HCT116 (cell line): ENCODE measurements around the gene SACM1L. TPM values are rescaled to one million over a fixed set of nuclear protein-coding genes. Genes with fewer than 3 reads are reported as not detected.

Experiments
- ATAC-seq: fragments of 200-7000 bp; cut with Tn5 transposase; 2 replicates; pipeline ENCODE4 v1.9.1; 2020; ENCODE audit warnings: mild to moderate bottlenecking, moderate library complexity
- BruUV-seq: library from RNA; stranded (reverse); fragments of 400-500 nt; replicated peaks from 2 replicates; lab custom pipeline; 2021; lab: Mats Ljungman, UMichigan
- CTCF ChIA-PET: fragments of 300-600 bp; sonication (Branson Sonifier 250); formaldehyde crosslinking; loops from one replicate; lab custom pipeline; 2021; ENCODE audit warnings: antibody characterized with exemption; lab: Charles Lee
- POLR2A ChIA-PET: fragments of 300-600, 350-600 bp; sonication (Branson Sonifier 250); formaldehyde crosslinking; loops from one replicate; lab custom pipeline; 2021; ENCODE audit warnings: antibody characterized with exemption; lab: Charles Lee
- RAD21 ChIA-PET, 2 experiments: fragments of 300-600 bp; sonication (Branson Sonifier 250); formaldehyde crosslinking; loops; one replicate each; lab custom pipeline; 2023; ENCODE audit warnings: low total read pairs in 2 of 2; ENCODE audit not compliant: uncharacterized antibody in 2 of 2, unreplicated experiment in 2 of 2, low non-redundant PET in 1 of 2; lab: Charles Lee
- DNase-seq: peaks from one replicate; pipeline ENCODE4 v3.0.0-alpha.2; 2010; ENCODE audit warnings: low read depth, low spot score
- H2AFZ ChIP-seq: fragments of 200-600 bp; shearing (Covaris generic), sonication (generic); 2 replicates; pipeline ENCODE4 v1.6.1; 2017; ENCODE audit warnings: low read depth, mixed run types, mixed read lengths, antibody characterized with exemption, low read length; ENCODE audit not compliant: poor library complexity, severe bottlenecking
- H3K27ac ChIP-seq: 2 replicates; pipeline ENCODE4 v1.5.1; 2012; ENCODE audit warnings: low read depth, low read length
- H3K27me3 ChIP-seq: fragments of 200-600 bp; sonication (generic); 2 replicates; pipeline ENCODE4 v1.6.1; 2016; ENCODE audit warnings: mixed run types, low read length, mixed read lengths; ENCODE audit not compliant: insufficient read depth
- H3K36me3 ChIP-seq, 2 experiments: fragments of 200-500 bp in 1 of 2; fragments of 200-600 bp in 1 of 2; sonication (Bioruptor generic) in 1 of 2; sonication (generic) in 1 of 2; 2 replicates each; pipeline versions ENCODE4 v1.5.1 to v1.6.1; 2014 to 2016; ENCODE audit warnings: low read length in 2 of 2, inconsistent platforms in 1 of 2, mixed read lengths in 1 of 2, mixed run types in 1 of 2; ENCODE audit not compliant: insufficient read depth in 2 of 2, control insufficient read depth in 1 of 2
- H3K4me1 ChIP-seq, 2 experiments: fragments of 200-600 bp in 1 of 2; sonication (generic) in 1 of 2; 2 replicates each; pipeline versions ENCODE4 v1.5.1 to v1.6.1; 2012 to 2017; ENCODE audit warnings: low read length in 2 of 2, inconsistent platforms in 1 of 2, mild to moderate bottlenecking in 1 of 2, mixed read lengths in 1 of 2, mixed run types in 1 of 2, moderate library complexity in 1 of 2; ENCODE audit not compliant: insufficient read depth in 2 of 2, control insufficient read depth in 1 of 2
- H3K4me2 ChIP-seq: fragments of 200-600 bp; sonication (generic); 2 replicates; pipeline ENCODE4 v1.6.1; 2017; ENCODE audit warnings: mixed run types, low read length, mixed read lengths
- H3K4me3 ChIP-seq, 2 experiments: fragments of 200-600 bp in 1 of 2; sonication (generic) in 1 of 2; replicated peaks in 1 of 2; 2 replicates each; pipeline ENCODE4 v1.5.1; 2011 to 2016; ENCODE audit warnings: low read length in 2 of 2, control low read depth in 1 of 2, low read depth in 1 of 2, mild to moderate bottlenecking in 1 of 2, mixed read lengths in 1 of 2, mixed run types in 1 of 2
- H3K79me2 ChIP-seq: fragments of 200-600 bp; sonication (generic); 2 replicates; pipeline ENCODE4 v1.6.1; 2017; ENCODE audit warnings: mild to moderate bottlenecking, mixed run types, low read length, moderate library complexity, mixed read lengths; ENCODE audit not compliant: insufficient read depth
- H3K9ac ChIP-seq: fragments of 200-600 bp; sonication (generic); 2 replicates; pipeline ENCODE4 v1.6.1; 2016; ENCODE audit warnings: low read length, mixed read lengths
- H3K9me2 ChIP-seq: fragments of 200-600 bp; sonication (generic), shearing (Covaris generic); 2 replicates; pipeline ENCODE4 v1.6.1; 2017; ENCODE audit warnings: mixed run types, mild to moderate bottlenecking, moderate library complexity; ENCODE audit not compliant: insufficient read depth
- H3K9me3 ChIP-seq, 2 experiments: fragments of 200-500 bp in 1 of 2; fragments of 200-600 bp in 1 of 2; sonication (Bioruptor generic) in 1 of 2; sonication (generic) in 1 of 2; 2 replicates each; pipeline ENCODE4 v1.6.1; 2014 to 2017; ENCODE audit warnings: low read length in 2 of 2, mixed read lengths in 2 of 2, inconsistent platforms in 1 of 2, low read depth in 1 of 2, mild to moderate bottlenecking in 1 of 2, mixed run types in 1 of 2, moderate library complexity in 1 of 2; ENCODE audit not compliant: control insufficient read depth in 1 of 2, insufficient read depth in 1 of 2
- H4K20me1 ChIP-seq: fragments of 200-600 bp; sonication (generic), shearing (Covaris generic); 2 replicates; pipeline ENCODE4 v1.6.1; 2017; ENCODE audit warnings: mixed run types, mild to moderate bottlenecking, moderate library complexity; ENCODE audit not compliant: insufficient read depth
- CBX3 ChIP-seq: IDR thresholded peaks from 2 replicates; pipeline ENCODE4 v1.6.1; 2012; ENCODE audit warnings: low read depth
- CEBPB ChIP-seq: IDR thresholded peaks from 2 replicates; pipeline ENCODE4 v1.6.1; 2012; ENCODE audit warnings: low read depth
- EGR1 ChIP-seq: IDR thresholded peaks from 2 replicates; pipeline ENCODE4 v1.6.1; 2012; ENCODE audit warnings: low read depth
- FOSL1 ChIP-seq: IDR thresholded peaks from 2 replicates; pipeline ENCODE4 v1.6.1; 2012; ENCODE audit warnings: low read depth
- JUND ChIP-seq: IDR thresholded peaks from 2 replicates; pipeline ENCODE4 v1.6.1; 2012
- POLR2A ChIP-seq: IDR thresholded peaks from 2 replicates; pipeline ENCODE4 v1.7.0; 2011; ENCODE audit warnings: borderline replicate concordance; ENCODE audit not compliant: insufficient read depth, insufficient read length; ENCODE audit errors: extremely low read depth
- POLR2AphosphoS5 ChIP-seq: IDR thresholded peaks from 2 replicates; pipeline ENCODE4 v1.6.1; 2011; ENCODE audit warnings: mild to moderate bottlenecking, low read depth, low read length, moderate library complexity
- RAD21 ChIP-seq: IDR thresholded peaks from 2 replicates; pipeline ENCODE4 v1.6.1; 2012; ENCODE audit warnings: low read depth, mild to moderate bottlenecking
- SIN3A ChIP-seq: IDR thresholded peaks from 2 replicates; pipeline ENCODE4 v1.6.1; 2012; ENCODE audit warnings: low read depth
- SP1 ChIP-seq: IDR thresholded peaks from 2 replicates; pipeline ENCODE4 v1.6.1; 2012; ENCODE audit warnings: low read depth
- TCF7L2 ChIP-seq: IDR thresholded peaks from 2 replicates; pipeline ENCODE4 v1.7.0; 2011; ENCODE audit warnings: borderline replicate concordance, inconsistent platforms; ENCODE audit not compliant: insufficient read depth, insufficient read length; ENCODE audit errors: extremely low read depth
- YY1 ChIP-seq: IDR thresholded peaks from 2 replicates; pipeline ENCODE4 v1.6.1; 2011; ENCODE audit warnings: low read length, low read depth, moderate library complexity, mild to moderate bottlenecking; ENCODE audit not compliant: insufficient replicate concordance; ENCODE audit errors: extremely low read depth
- ZFX ChIP-seq: fragments of 450-650 bp; IDR thresholded peaks from 2 replicates; pipeline ENCODE4 v1.6.1; 2017
- ZNF274 ChIP-seq: fragments of 200-500 bp; sonication (Bioruptor generic); IDR thresholded peaks from 2 replicates; pipeline ENCODE4 v1.6.1; 2014; ENCODE audit warnings: mild to moderate bottlenecking, low read depth, low read length, inconsistent platforms
- intact Hi-C: fragments of 100-400 bp; cut with micrococcal nuclease; formaldehyde crosslinking; loops from 2 replicates; pipeline ENCODE4 v1.10.0; 2022
- total RNA-seq: library from RNA; stranded (reverse); gene quantifications from one replicate; pipeline ENCODE4 v1.2.1, GENCODE V29; 2021; ENCODE audit not compliant: unreplicated experiment
- TF ChIP-seq, protein P1 (sequence below): IDR thresholded peaks from 2 replicates; pipeline ENCODE4 v1.6.1; 2011; ENCODE audit warnings: mild to moderate bottlenecking, low read length, moderate library complexity; ENCODE audit not compliant: insufficient replicate concordance; ENCODE audit errors: extremely low read depth
- TF ChIP-seq, protein P2 (sequence below): IDR thresholded peaks from 2 replicates; pipeline ENCODE4 v1.6.1; 2012; ENCODE audit warnings: low read depth
- TF ChIP-seq, protein P3 (sequence below): IDR thresholded peaks from 2 replicates; pipeline ENCODE4 v1.6.1; 2012
- TF ChIP-seq, protein P4 (sequence below): IDR thresholded peaks from 2 replicates; pipeline ENCODE4 v1.6.1; 2012
- TF ChIP-seq, protein P5 (sequence below), 3 experiments: fragments of 200-600 bp in 1 of 3; sonication (generic) in 1 of 3; IDR thresholded peaks in 2 of 3; conservative IDR thresholded peaks in 1 of 3; 2 replicates each; pipeline ENCODE4 v1.5.1; 2012 to 2017; ENCODE audit warnings: low read depth in 2 of 3, low read length in 2 of 3, antibody characterized with exemption in 1 of 3, borderline replicate concordance in 1 of 3, control low read depth in 1 of 3, mild to moderate bottlenecking in 1 of 3, mixed read lengths in 1 of 3, mixed run types in 1 of 3, moderate library complexity in 1 of 3; ENCODE audit not compliant: insufficient read depth in 1 of 3

SACM1L gene
- total RNA-seq, 1 experiment from 2014 or later, result 27.3 TPM

DNA sequence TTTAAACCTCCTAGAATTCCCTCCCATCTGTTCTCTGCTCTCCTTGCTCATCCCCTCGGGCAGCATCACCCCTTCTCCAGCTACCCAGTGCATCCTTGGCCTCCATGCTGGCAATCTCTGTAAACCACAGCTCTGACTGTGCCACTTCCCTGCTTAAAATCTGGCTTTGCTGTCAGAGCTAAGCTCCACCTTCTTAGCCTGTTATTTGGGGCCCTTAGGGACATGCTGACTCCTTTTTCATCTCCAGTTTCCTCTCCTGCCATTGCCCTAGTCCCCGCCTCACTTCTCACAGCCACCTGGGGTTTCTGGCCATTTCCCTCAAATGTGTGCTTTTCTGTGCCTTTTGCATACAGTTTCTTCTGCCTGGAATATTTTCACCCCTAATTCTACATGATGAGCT lies 101.4 kb downstream of the SACM1L start:
- no TSS peak for BruUV-seq
- Histone ChIP-seq H3K79me2 (no peaks in the 10 kb centered on the region), H3K4me1 (peaks cover 3 to 13% of the 10 kb centered on the region in 2 experiments; a peak in 2 of 4 replicates), H3K4me3 (no peak overlapping the region), H3K36me3 (no peaks in the 10 kb centered on the region), H3K27ac (no peak overlapping the region), H4K20me1 (no peaks in the 10 kb centered on the region), H3K9ac (no peak overlapping the region), H2AFZ (no peak overlapping the region), H3K4me2 (no peak overlapping the region), H3K27me3 (no peaks in the 10 kb centered on the region), H3K9me2 (no peaks in the 10 kb centered on the region), H3K9me3 (no peaks in the 10 kb centered on the region)
- DNase-seq (no peak), ATAC-seq (no peak)
- ChIA-PET RAD21 (no interaction called here), POLR2A (no interaction called here), CTCF (no interaction called here)
- TF ChIP-seq TCF7L2 (no peak), CBX3 (no peak), CEBPB (no peak), SIN3A (no peak), YY1 (no peak), FOSL1 (no peak), RAD21 (no peak), SP1 (no peak), EGR1 (no peak), ZNF274 (no peak), ZFX (no peak), JUND (no peak), POLR2AphosphoS5 (no peak), POLR2A (no peak)
- TF ChIP-seq, protein P1, sequence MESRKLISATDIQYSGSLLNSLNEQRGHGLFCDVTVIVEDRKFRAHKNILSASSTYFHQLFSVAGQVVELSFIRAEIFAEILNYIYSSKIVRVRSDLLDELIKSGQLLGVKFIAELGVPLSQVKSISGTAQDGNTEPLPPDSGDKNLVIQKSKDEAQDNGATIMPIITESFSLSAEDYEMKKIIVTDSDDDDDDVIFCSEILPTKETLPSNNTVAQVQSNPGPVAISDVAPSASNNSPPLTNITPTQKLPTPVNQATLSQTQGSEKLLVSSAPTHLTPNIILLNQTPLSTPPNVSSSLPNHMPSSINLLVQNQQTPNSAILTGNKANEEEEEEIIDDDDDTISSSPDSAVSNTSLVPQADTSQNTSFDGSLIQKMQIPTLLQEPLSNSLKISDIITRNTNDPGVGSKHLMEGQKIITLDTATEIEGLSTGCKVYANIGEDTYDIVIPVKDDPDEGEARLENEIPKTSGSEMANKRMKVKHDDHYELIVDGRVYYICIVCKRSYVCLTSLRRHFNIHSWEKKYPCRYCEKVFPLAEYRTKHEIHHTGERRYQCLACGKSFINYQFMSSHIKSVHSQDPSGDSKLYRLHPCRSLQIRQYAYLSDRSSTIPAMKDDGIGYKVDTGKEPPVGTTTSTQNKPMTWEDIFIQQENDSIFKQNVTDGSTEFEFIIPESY, result no peak
- TF ChIP-seq, protein P2, sequence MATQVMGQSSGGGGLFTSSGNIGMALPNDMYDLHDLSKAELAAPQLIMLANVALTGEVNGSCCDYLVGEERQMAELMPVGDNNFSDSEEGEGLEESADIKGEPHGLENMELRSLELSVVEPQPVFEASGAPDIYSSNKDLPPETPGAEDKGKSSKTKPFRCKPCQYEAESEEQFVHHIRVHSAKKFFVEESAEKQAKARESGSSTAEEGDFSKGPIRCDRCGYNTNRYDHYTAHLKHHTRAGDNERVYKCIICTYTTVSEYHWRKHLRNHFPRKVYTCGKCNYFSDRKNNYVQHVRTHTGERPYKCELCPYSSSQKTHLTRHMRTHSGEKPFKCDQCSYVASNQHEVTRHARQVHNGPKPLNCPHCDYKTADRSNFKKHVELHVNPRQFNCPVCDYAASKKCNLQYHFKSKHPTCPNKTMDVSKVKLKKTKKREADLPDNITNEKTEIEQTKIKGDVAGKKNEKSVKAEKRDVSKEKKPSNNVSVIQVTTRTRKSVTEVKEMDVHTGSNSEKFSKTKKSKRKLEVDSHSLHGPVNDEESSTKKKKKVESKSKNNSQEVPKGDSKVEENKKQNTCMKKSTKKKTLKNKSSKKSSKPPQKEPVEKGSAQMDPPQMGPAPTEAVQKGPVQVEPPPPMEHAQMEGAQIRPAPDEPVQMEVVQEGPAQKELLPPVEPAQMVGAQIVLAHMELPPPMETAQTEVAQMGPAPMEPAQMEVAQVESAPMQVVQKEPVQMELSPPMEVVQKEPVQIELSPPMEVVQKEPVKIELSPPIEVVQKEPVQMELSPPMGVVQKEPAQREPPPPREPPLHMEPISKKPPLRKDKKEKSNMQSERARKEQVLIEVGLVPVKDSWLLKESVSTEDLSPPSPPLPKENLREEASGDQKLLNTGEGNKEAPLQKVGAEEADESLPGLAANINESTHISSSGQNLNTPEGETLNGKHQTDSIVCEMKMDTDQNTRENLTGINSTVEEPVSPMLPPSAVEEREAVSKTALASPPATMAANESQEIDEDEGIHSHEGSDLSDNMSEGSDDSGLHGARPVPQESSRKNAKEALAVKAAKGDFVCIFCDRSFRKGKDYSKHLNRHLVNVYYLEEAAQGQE, result no peak
- TF ChIP-seq, protein P3, sequence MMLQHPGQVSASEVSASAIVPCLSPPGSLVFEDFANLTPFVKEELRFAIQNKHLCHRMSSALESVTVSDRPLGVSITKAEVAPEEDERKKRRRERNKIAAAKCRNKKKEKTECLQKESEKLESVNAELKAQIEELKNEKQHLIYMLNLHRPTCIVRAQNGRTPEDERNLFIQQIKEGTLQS, result no peak
- TF ChIP-seq, protein P4, sequence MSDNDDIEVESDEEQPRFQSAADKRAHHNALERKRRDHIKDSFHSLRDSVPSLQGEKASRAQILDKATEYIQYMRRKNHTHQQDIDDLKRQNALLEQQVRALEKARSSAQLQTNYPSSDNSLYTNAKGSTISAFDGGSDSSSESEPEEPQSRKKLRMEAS, result no peak
- TF ChIP-seq, protein P5, sequence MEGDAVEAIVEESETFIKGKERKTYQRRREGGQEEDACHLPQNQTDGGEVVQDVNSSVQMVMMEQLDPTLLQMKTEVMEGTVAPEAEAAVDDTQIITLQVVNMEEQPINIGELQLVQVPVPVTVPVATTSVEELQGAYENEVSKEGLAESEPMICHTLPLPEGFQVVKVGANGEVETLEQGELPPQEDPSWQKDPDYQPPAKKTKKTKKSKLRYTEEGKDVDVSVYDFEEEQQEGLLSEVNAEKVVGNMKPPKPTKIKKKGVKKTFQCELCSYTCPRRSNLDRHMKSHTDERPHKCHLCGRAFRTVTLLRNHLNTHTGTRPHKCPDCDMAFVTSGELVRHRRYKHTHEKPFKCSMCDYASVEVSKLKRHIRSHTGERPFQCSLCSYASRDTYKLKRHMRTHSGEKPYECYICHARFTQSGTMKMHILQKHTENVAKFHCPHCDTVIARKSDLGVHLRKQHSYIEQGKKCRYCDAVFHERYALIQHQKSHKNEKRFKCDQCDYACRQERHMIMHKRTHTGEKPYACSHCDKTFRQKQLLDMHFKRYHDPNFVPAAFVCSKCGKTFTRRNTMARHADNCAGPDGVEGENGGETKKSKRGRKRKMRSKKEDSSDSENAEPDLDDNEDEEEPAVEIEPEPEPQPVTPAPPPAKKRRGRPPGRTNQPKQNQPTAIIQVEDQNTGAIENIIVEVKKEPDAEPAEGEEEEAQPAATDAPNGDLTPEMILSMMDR (IDR thresholded peaks at IDR 0.05 in 2 of 3, conservative IDR thresholded peaks at IDR 0.05 in 1 of 3; ENCODE audit: borderline replicate concordance in 1 of 3, insufficient read depth in 1 of 3, low read depth in 2 of 3, low read length in 2 of 3), result no peak
- intact Hi-C loops, result no loop called here
